ENCODE data around the gene ASB18.

Gene ASB18

GRCh38 chr2:236205867-236206645, 58.1 kb downstream of the ASB18 start:
- DNase-seq: no peak

GRCh38 chr2:236204953-236205352, 59.3 kb downstream of the ASB18 start:
- DNase-seq: no peak

GRCh38 chr2:236200378-236200777, 63.8 kb downstream of the ASB18 start:
- DNase-seq: no peak

- no peak for DNase-seq
Observed at GRCh38 chr2:236196366-236196765, 67.8 kb downstream of the ASB18 start.

- no peak for DNase-seq
Observed at GRCh38 chr2:236195726-236196125, 68.5 kb downstream of the ASB18 start.

GRCh38 chr2:236194786-236195185, 69.4 kb downstream of the ASB18 start:
- no peak for DNase-seq

- DNase-seq: no peak
Observed at GRCh38 chr2:236193026-236193425, 71.2 kb downstream of the ASB18 start.

GRCh38 chr2:236190674-236191073, 73.5 kb downstream of the ASB18 start:
- DNase-seq: no peak

GRCh38 chr2:236184701-236185100, 79.5 kb downstream of the ASB18 start:
- DNase-seq: no peak

- DNase-seq: no peak
Observed at GRCh38 chr2:236180831-236181453, 83.3 kb downstream of the ASB18 start.

- DNase-seq: no peak
Observed at GRCh38 chr2:236180076-236180816, 84.0 kb downstream of the ASB18 start.

- DNase-seq: no peak
Observed at GRCh38 chr2:236179236-236180075, 84.8 kb downstream of the ASB18 start.

GRCh38 chr2:236178890-236179235, 85.3 kb downstream of the ASB18 start:
- DNase-seq: no peak

- peak in 1 of 2 experiments; percentile 6 for DNase-seq
Observed at GRCh38 chr2:236177967-236178889, 86.0 kb downstream of the ASB18 start.

- no peak for DNase-seq
Observed at GRCh38 chr2:236177604-236177966, 86.6 kb downstream of the ASB18 start.

GRCh38 chr2:236176951-236177350, 87.3 kb downstream of the ASB18 start:
- DNase-seq: no peak

GRCh38 chr2:236176417-236176816, 87.8 kb downstream of the ASB18 start:
- no peak for DNase-seq

- DNase-seq: no peak
Observed at GRCh38 chr2:236175548-236176150, 88.6 kb downstream of the ASB18 start.

GRCh38 chr2:236173729-236174607, 90.2 kb downstream of the ASB18 start:
- no peak for DNase-seq

- DNase-seq: no peak
Observed at GRCh38 chr2:236173036-236173728, 91.0 kb downstream of the ASB18 start.

All from activated CD4-positive, alpha-beta T cell treated with anti-CD3 and anti-CD28 coated beads, Interleukin-2, amount 50 U/mL, for 4 hours (primary cell).